GM12864 (cell line): ENCODE results near the gene TRIM50.
"Not testable (repeated sequence)": the region's sequence is repeated elsewhere in the genome, so short reads cannot be mapped to it uniquely, and the experiment has no call there.

Source experiments
- DNase-seq: peaks from one replicate; pipeline ENCODE4 v3.0.0-alpha.2; 2011; ENCODE audit warnings: low read depth
- H3K4me3 ChIP-seq: 2 replicates; pipeline ENCODE4 v1.5.1; 2011; ENCODE audit warnings: mild to moderate bottlenecking, low read depth, low read length, control low read depth
- CTCF ChIP-seq: IDR thresholded peaks from 2 replicates; pipeline ENCODE4 v1.5.1; 2011; ENCODE audit warnings: low read depth, mild to moderate bottlenecking, moderate library complexity, low read length, control low read depth, inconsistent platforms; ENCODE audit errors: missing control alignments

The TRIM50 gene

DNA sequence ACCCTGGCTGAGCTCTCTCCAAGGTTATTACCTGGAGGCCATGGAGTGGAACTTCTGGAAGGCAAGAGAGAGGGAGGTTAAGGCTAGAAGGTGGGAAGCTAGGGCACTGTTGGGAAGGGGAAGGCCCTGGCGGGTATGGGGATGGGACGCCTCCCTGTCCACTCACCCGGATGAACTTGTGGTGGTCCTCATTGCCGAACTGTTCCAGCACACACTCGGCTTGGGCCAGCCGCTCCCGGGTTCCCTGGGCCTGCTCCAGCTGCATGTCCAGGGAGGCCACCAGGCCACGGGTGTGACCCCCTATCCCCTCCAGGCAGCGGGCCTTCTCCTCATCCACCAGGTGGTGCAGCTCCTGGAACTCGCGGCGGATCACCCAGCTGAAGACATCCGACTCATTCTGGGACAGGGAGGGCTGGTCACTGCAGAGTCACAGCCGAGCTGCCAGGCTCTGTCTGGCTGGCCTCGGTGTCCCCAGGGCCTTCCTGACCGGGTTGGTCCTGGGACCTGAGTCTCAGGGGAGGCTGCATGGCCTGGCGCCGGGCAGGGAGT lies 9.2 kb downstream of the TRIM50 start:
- DNase-seq, H3K4me3 ChIP-seq: not testable (repeated sequence)

DNA sequence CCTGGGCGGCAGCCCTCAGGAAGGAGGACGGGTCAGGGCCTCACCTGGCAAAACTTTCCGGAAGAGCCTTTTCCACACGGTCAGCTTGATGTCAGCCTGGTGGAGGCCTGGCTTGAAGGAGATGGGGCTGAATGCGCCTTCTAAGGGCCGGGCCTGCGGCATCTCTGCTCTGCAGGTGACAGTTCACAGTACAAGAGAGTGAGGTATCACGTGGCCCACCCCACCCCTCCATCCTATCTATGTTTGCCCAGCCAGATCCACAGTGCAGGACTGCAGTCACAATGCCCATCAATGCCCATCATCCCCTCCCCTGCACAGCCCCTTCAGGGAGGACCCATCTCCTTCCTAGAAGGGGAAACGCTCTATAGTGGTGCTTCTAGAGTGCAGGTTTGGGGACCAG lies 11.4 kb downstream of the TRIM50 start:
- no peak for DNase-seq
- H3K4me3 ChIP-seq: no peak overlapping the region
- TF ChIP-seq CTCF: no peak

DNA sequence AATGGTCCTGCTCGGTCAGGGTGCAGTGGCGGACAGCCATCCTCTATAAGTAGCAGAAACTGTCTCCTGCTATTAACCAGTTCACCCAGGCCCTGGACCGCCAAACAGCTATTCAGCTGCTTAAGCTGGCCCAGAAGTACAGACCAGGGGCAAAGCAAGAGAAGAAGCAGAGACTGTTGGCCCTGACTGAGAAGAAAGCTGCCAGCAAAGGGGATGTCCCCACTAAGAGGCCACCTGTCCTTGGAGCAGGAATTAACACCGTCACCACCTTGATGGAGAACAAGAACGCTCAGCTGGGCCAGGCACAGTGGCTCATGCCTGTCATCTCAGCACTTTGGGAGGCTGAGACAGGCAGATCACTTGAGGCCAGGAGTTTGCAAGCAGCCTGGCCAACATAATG lies 13.6 kb downstream of the TRIM50 start:
- no peak overlapping the region for H3K4me3 ChIP-seq
- TF ChIP-seq CTCF: no peak
- DNase-seq: no peak

DNA sequence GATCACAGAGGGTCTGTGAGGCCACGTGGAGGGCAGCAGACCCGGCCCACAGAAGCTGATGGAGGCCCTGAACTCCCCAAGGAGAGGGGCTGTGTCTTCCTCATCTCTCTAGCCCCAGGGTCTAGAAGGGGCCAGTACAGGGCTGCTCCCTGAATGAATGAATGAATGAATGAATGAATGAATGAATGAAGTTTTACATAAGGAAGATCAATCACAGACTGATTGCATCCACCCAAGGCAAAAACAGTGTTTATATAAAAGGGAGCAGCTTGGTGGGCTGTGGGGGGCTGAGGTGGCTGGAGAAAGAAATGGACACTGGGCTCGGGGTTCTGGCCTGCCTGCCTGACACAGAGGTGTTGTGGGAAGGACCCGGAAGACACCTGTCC lies 14.4 kb downstream of the TRIM50 start:
- no peak for DNase-seq
- no peak overlapping the region for H3K4me3 ChIP-seq
- no peak for TF ChIP-seq CTCF

- no peak for DNase-seq
- H3K4me3 ChIP-seq: no peak overlapping the region
- no peak for TF ChIP-seq CTCF
Measured at GRCh38 chr7:73312831-73313520, 14.9 kb downstream of the TRIM50 start.

- not testable (repeated sequence) for DNase-seq, H3K4me3 ChIP-seq
Measured at GRCh38 chr7:73311421-73311820, 16.5 kb downstream of the TRIM50 start.

DNA sequence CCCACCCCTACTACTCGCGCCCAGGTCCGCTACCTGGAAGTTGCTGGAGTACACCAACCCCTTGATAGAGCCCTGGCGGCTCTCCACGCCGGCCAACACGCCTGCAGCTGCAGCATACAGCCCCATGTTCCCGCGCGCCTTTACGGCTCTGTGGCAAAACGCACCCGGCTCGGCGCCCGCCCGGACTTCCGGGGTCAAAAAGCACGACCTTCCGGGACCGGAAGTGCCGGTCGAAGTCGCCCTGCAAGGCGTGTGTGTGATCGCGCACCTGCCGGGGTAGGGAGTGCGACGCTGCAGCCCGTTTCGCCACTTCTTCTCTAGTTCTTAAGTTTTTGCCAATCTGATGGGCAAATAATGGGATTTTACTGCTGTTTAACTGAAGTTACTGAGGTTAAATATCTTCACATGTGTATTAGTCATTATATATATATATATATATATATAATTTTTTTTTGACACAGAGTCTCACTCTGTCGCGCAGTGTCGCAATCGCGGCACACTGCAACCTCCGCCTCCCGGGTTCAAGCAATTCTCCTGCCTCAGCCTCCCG lies 19.1 kb downstream of the TRIM50 start, which contains the start of gene NSUN5:
TSS of gene NSUN5 (minus strand) at position 162 of the 550 bp plus-strand sequence. CDS start at position 126, 36 bp downstream.
- peak; percentile 78 for DNase-seq
- peak within 1 kb of the TSS; percentile 99 for H3K4me3 ChIP-seq
- TF ChIP-seq CTCF: no peak

GRCh38 chr7:73308074-73308664 lies 19.7 kb downstream of the TRIM50 start:
- no peak for DNase-seq
- TF ChIP-seq CTCF: no peak
- H3K4me3 ChIP-seq: peak overlapping the region; percentile 99
